ENCODE measurements around the gene MLXIP. TPM values are rescaled to one million over a fixed set of nuclear protein-coding genes. Genes with fewer than 3 reads are reported as not detected.

MLXIP gene
- total RNA-seq, 1 donor from 2014 or later, result 48.7 TPM

DNA sequence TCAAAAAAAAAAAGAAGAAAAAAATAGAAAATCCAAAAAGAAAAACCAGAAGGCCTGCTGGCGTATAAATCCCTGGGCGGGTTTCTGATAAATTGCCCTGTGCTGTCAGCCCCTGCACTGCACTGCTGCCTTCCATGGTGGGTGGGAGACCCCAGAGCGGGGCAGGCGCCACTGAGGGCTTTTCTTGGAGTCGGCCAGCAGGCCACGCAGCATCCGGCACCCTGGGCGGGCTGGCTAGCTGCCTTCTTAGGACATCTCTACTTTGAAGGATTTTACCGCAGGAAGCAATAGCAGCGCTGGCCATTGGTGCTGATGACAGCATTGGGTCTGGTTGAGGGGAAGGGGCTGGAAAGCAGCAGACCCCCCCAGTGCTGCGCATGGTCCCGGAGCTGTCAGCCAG lies 66.3 kb downstream of the MLXIP start:
- H3K4me1 Mint-ChIP-seq (ENCODE audit: low read depth), result no peaks in the 10 kb centered on the region
- H3K27me3 Mint-ChIP-seq, result no peaks in the 10 kb centered on the region

DNA sequence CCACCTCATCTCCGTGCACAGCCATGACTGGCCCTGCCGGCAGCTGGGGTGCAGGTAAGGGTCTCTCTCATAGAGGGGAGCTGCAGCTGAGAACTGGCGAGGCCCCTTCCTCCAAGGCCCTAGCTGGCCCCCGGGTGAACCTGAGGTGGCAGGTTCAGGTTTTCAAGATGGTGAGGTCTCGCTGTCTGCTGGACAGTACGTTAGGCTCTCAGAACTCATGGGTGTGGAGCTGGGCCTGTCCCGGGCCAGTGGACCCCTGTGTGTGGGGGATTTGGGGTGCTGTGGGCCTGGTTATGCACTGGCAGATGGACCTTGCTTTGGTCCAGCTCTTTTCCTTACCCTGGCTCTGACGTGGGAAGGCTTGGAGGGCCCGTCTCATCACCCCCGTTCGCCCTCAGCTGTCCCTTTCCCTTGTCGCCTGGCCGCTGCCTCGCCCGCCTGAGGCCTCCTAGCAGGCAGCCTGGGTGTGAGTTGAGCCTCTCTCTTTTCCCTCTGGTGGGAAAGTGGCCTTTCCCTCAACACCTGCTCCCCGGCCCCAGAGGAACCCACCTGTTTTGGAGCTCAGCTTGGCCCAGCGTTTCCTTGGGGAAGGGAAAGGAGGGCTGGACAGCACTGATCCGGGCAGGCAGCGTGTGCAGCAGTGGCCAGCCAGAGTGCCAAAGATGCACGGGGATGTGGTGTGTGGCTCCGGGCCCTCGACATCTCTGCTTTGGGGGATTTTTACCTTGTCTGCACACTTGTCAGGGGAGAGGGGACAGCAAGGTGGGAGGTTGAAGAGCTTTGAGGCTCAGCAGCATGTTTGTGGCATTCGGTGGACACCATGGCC lies 67.2 kb downstream of the MLXIP start:
- Mint-ChIP-seq H3K4me3 (ENCODE audit: low read depth) (no peak overlapping the region), H3K9me3 (ENCODE audit: low read depth) (no peaks in the 10 kb centered on the region), H3K36me3 (ENCODE audit: insufficient read depth) (peaks cover 10% of the 10 kb centered on the region), H3K27me3 (no peaks in the 10 kb centered on the region), H3K4me1 (ENCODE audit: low read depth) (no peaks in the 10 kb centered on the region), H3K27ac (no peak overlapping the region)
- no peak for TF ChIP-seq CTCF (IDR thresholded peaks at IDR 0.05; ENCODE audit: unreplicated experiment)
- no peak for DNase-seq (ENCODE audit: low spot score, unreplicated experiment)

More for the DNA sequence above, 66.3 kb downstream of the MLXIP start:
- no peak for DNase-seq (ENCODE audit: low spot score, unreplicated experiment)
- Mint-ChIP-seq H3K9me3 (ENCODE audit: low read depth) (no peaks in the 10 kb centered on the region), H3K36me3 (ENCODE audit: insufficient read depth) (peaks cover 12% of the 10 kb centered on the region), H3K4me3 (ENCODE audit: low read depth) (no peak overlapping the region), H3K27ac (no peak overlapping the region)
- TF ChIP-seq CTCF (IDR thresholded peaks at IDR 0.05; ENCODE audit: unreplicated experiment), result no peak

DNA sequence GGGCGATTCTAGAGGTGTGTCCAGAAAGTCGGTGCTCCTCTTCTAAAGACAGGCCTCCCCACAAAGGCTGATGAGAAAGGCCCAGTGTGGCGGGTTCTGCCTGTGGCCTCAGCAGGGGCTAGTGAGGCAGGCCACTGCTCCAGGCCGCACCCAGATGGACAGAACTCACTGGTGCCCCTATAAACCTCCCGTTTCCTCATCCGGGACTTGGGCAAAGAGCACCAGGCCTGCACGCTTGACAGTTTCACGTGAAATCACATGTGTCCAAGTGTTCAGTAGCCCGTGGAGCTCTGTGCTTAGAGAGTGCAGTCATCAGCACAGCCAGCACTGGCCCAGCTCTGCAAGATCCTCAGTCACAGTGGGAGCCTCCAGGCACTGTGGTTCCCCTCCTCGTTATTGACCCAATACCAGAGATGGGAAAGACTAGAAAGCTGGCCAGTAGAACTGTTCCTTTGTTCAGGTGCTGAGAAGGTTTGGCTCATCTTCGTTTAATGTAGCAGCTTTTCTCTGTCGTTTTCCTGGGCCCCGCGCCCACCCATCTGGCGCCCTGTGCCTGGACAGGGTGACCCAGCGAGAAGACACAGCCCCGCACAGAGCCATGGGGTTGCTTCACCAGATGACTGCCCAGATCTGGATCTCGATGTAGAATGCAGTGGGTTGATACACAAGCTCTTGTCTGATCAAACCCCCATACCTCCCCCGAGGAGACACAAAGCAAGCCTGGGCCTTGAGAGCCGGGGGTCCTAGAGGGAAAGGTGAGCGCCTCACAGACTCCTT lies 69.1 kb downstream of the MLXIP start:
- Mint-ChIP-seq H3K4me1 (ENCODE audit: low read depth) (no peaks in the 10 kb centered on the region), H3K27ac (peak overlapping the region; percentile 25), H3K4me3 (ENCODE audit: low read depth) (no peak overlapping the region), H3K36me3 (ENCODE audit: insufficient read depth) (peaks cover 4% of the 10 kb centered on the region), H3K27me3 (peaks cover 6% of the 10 kb centered on the region), H3K9me3 (ENCODE audit: low read depth) (no peaks in the 10 kb centered on the region)
- TF ChIP-seq CTCF (IDR thresholded peaks at IDR 0.05; ENCODE audit: unreplicated experiment), result no peak
- DNase-seq (ENCODE audit: low spot score, unreplicated experiment), result no peak

DNA sequence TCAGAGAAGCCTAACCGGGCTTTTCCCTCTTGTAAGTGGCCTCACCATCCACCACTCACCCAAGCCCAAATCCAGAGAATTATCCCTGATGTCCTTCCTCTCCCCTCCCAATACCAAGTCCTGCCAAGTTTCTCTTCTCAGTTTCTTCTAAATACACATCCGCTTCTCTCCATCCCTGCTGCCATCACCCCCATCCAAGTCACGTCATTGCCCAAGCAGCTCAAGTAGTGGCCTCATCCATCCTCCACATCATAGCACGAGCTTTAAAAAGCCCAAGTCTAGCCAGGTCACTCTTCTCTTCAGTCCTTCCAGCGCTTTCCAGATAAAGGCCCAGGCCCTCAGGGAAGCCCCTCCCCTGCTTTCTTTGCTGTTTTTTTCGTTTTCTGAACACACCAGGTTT lies 70.1 kb downstream of the MLXIP start:
- no peak for DNase-seq (ENCODE audit: low spot score, unreplicated experiment)
- Mint-ChIP-seq H3K27me3 (peaks cover 6% of the 10 kb centered on the region), H3K36me3 (ENCODE audit: insufficient read depth) (peaks cover 4% of the 10 kb centered on the region), H3K4me3 (ENCODE audit: low read depth) (no peak overlapping the region), H3K27ac (peak overlapping the region; percentile 1), H3K4me1 (ENCODE audit: low read depth) (no peaks in the 10 kb centered on the region), H3K9me3 (ENCODE audit: low read depth) (no peaks in the 10 kb centered on the region)
- no peak for TF ChIP-seq CTCF (IDR thresholded peaks at IDR 0.05; ENCODE audit: unreplicated experiment)

DNA sequence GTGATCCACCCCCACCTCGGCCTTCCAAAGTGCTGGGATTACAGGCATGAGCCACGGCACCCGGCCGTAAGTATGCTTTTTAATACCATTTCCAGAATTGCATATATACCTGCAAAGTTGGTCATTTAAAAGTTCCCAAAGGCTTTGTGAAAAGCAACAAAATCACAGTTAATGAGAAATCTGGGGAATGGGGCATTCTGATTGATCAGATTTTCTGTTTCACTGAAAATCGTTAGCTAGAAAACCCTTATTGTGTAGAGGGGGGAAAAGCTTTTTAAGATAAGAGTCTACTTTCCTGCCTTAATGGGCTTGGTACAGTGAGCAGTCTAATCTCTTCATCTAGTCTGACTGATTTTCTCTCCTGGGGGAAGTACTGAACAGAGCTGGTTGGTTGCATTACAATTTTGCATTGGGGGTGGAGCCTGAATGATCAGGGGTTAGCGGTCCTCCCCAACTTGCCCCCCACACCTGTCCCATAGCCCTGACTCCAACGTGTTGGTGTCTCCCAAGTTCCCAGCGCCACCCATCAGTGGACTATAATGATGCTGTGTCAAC lies 71.6 kb downstream of the MLXIP start:
- Mint-ChIP-seq H3K27ac (peak overlapping the region; percentile 27), H3K4me3 (ENCODE audit: low read depth) (no peak overlapping the region), H3K4me1 (ENCODE audit: low read depth) (no peaks in the 10 kb centered on the region), H3K36me3 (ENCODE audit: insufficient read depth) (no peaks in the 10 kb centered on the region), H3K9me3 (ENCODE audit: low read depth) (no peaks in the 10 kb centered on the region), H3K27me3 (peaks cover 11% of the 10 kb centered on the region)
- DNase-seq (ENCODE audit: low spot score, unreplicated experiment), result no peak
- no peak for TF ChIP-seq CTCF (IDR thresholded peaks at IDR 0.05; ENCODE audit: unreplicated experiment)
